Bronchial epithelial cell (primary cell): ENCODE results near the gene TMEM176A. TPM values are rescaled to one million over a fixed set of nuclear protein-coding genes. Genes with fewer than 3 reads are reported as not detected.

Experiments used
- DNase-seq: peaks from one replicate; pipeline ENCODE4 v3.0.0-alpha.2; 2010; ENCODE audit warnings: low read depth
- FAIRE-seq: peaks from 2 replicates; lab custom pipeline; 2011; peaks lifted over from hg19 to GRCh38; lab: Jason Lieb, UNC
- H3K27me3 ChIP-seq: 2 replicates; pipeline ENCODE4 v1.5.1; 2011; ENCODE audit warnings: low read length; ENCODE audit not compliant: control insufficient read depth, insufficient read depth
- H3K36me3 ChIP-seq: 2 replicates; pipeline ENCODE4 v1.5.1; 2011; ENCODE audit warnings: low read length; ENCODE audit not compliant: control insufficient read depth, insufficient read depth
- H3K4me3 ChIP-seq: 2 replicates; pipeline ENCODE4 v1.5.1; 2011; ENCODE audit warnings: mild to moderate bottlenecking, low read depth, low read length, control low read depth
- CTCF ChIP-seq: IDR thresholded peaks from 2 replicates; pipeline ENCODE4 v1.5.1; 2011; ENCODE audit warnings: mild to moderate bottlenecking, moderate library complexity, low read length, control low read depth, inconsistent platforms; ENCODE audit not compliant: insufficient read depth, severe bottlenecking
- total RNA-seq: library from RNA; depleted of rRNA; stranded (reverse); fragments of >200 nt; gene quantifications from 2 replicates; pipeline ENCODE4 v1.2.1, GENCODE V29; 2014

TMEM176A gene
- total RNA-seq, 1 donor from 2014 or later: 0.79 TPM

GRCh38 chr7:150845421-150845861, 44.9 kb downstream of the TMEM176A start:
- Histone ChIP-seq H3K4me3 (no peak overlapping the region), H3K27me3 (no peaks in the 10 kb centered on the region), H3K36me3 (no peaks in the 10 kb centered on the region)
- FAIRE-seq (no peak), DNase-seq (no peak)
- no peak for TF ChIP-seq CTCF

GRCh38 chr7:150846291-150847115, 45.9 kb downstream of the TMEM176A start:
- Histone ChIP-seq H3K4me3 (no peak overlapping the region), H3K36me3 (no peaks in the 10 kb centered on the region), H3K27me3 (no peaks in the 10 kb centered on the region)
- no peak for TF ChIP-seq CTCF
- FAIRE-seq: no peak
- DNase-seq: no peak

- DNase-seq (no peak), FAIRE-seq (no peak)
- Histone ChIP-seq H3K4me3 (no peak overlapping the region), H3K36me3 (no peaks in the 10 kb centered on the region), H3K27me3 (peaks cover 2% of the 10 kb centered on the region)
- TF ChIP-seq CTCF: no peak
Observed at GRCh38 chr7:150847536-150847935, 47.0 kb downstream of the TMEM176A start.

GRCh38 chr7:150848111-150848510, 47.5 kb downstream of the TMEM176A start:
- FAIRE-seq (no peak), DNase-seq (no peak)
- no peak for TF ChIP-seq CTCF
- Histone ChIP-seq H3K36me3 (no peaks in the 10 kb centered on the region), H3K27me3 (peaks cover 3% of the 10 kb centered on the region), H3K4me3 (no peak overlapping the region)

- Histone ChIP-seq H3K4me3 (no peak overlapping the region), H3K27me3 (peaks cover 3% of the 10 kb centered on the region), H3K36me3 (no peaks in the 10 kb centered on the region)
- TF ChIP-seq CTCF: no peak
- FAIRE-seq (peak; percentile 13), DNase-seq (no peak)
Observed at GRCh38 chr7:150848561-150849115, 48.1 kb downstream of the TMEM176A start.
